GM10266 (cell line): ENCODE results near the gene IGHMBP2.
"Not testable (repeated sequence)": the region's sequence is repeated elsewhere in the genome, so short reads cannot be mapped to it uniquely, and the experiment has no call there.

Experiments used
- DNase-seq: peaks from one replicate; pipeline ENCODE4 v3.0.0; 2012; ENCODE audit errors: extremely low spot score
- TF ChIP-seq, protein P1 (sequence below): IDR thresholded peaks from 2 replicates; pipeline ENCODE4 v1.5.1; 2012; ENCODE audit warnings: mild to moderate bottlenecking, low read depth; ENCODE audit not compliant: control insufficient read depth, insufficient read depth; ENCODE audit errors: missing control alignments

IGHMBP2 gene

DNA sequence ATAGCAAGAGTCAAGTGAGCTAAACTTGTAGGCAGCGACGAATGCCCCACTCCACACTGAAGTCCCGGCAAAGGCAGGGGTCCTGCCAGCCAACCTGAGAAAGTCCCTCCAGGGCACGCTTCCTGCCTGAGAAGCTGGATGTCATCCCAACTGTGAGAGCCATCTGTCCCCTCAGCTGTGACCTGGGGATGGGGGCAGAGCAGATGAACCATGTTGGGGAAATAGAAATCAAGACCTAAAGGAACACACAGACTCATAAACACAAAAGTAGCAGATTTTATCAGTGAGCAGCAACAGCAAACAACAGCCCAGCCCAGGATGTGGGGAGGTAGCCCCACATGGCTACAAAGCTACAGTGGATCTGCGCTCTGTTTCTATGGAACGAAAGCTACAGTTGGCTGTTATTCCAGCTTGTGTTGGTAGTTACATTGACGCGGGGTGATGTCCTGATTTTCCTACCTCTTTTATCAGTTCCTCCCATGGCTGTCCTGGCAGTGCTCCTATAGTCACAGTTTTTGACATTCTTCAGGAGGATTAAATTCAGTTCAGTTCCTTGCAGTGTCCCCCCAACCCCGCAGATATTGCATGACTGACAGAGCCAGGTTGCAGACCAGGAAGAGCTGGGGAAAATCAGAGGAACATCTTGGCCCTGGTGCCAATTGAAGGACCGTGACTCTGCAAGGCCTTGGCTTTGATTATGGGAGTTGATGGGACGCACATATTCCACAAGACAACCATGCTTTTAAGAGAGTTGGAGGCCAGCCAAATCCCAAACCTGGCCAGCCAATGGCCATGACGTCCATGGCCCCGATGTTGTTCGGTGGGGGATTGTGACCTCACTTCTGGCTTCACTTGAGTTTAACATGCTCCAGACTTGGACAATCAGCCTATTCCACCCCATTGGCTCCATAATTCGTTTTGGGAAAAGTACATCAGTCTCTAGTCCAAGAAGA, 62.5 kb downstream of the IGHMBP2 start:
- no peak for DNase-seq
- TF ChIP-seq, protein P1, sequence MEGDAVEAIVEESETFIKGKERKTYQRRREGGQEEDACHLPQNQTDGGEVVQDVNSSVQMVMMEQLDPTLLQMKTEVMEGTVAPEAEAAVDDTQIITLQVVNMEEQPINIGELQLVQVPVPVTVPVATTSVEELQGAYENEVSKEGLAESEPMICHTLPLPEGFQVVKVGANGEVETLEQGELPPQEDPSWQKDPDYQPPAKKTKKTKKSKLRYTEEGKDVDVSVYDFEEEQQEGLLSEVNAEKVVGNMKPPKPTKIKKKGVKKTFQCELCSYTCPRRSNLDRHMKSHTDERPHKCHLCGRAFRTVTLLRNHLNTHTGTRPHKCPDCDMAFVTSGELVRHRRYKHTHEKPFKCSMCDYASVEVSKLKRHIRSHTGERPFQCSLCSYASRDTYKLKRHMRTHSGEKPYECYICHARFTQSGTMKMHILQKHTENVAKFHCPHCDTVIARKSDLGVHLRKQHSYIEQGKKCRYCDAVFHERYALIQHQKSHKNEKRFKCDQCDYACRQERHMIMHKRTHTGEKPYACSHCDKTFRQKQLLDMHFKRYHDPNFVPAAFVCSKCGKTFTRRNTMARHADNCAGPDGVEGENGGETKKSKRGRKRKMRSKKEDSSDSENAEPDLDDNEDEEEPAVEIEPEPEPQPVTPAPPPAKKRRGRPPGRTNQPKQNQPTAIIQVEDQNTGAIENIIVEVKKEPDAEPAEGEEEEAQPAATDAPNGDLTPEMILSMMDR: no peak

DNA sequence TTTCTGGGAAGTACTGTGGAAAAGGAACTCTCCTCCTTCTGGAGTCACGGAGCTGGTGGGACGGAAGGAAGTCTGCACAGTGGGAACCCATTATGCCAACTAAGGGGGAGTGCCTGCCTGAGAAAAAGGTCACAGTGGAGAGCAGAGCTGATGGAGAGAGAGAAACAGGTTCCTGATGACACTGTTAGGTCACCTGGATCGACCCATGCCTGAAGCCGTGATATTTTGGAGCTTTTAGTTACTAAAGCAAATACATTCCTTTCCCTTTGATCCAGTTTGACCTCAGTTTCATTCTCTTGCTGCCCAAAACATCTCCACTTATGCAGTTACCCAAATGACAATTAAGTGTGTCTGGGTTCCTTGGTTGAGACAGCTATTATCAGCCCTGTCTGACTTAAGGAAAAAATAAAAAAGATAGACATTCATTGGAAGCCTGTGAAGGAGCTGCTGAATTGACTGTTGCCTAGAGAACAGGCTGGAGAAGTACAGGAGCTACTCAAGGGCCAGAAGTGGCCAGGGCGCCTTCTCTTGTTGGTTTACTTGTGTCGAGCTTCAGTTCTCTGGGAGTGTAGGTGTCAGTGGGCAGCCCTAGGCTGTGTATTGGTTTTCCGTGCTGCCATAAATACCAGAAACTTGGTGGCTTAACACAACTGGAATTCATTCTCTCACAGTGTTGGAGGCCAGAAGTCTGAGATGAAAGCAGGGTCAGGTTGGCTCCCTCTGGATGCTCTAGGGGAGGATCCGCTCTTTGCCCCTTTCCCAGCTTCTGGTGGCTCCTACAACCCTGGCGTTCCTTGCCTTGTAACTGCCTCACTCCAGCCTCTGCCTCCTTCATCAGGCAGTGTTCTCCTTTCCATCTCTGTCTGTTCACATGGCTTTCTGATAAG, 63.4 kb downstream of the IGHMBP2 start:
- TF ChIP-seq, protein P1: no peak
- DNase-seq: no peak

DNA sequence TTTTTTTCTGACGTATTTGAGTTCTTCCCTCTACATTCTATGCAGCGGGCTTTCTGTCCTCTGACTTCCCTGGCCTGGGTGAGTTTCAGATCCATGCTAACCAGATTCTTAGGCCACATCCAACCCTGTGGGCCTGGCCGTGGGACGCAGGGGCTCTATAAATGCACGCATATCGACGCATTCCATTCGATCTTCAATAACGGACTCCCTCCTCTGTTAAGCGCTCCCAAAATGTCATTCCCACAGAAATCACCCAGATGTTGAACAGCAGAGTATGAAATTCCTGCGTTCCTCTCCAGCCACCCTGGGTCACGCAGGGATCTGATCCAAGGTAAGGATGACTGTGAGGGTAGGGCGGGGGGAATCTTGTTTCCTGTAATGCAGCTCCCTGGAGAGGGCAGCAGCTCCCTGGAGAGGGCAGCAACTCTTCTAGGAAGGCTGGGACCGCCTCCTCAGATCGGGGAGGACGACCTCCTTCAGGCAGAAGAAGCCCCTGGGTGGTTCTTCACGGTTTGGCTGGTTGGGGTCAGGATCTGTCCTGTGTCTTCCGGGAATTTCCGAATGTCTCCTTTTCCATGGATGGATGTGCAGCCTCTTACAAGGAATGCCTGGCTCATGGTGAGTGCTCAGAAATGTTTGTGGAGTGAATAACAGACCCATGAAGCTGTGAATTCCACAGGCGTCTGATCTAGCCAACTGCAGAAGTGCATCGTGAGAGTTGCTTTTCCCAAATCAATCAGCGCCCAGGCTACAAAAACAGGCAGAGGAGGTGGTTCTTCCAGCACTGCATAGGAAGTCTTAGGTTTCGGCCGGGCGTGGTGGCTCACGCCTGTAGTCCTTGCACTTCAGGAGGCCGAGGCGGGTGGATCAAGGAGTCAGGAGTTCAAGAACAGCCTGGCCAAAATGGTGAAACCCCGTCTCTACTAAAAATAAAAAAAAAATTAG, 64.9 kb downstream of the IGHMBP2 start:
- TF ChIP-seq, protein P1: no peak

GRCh38 chr11:68969386-68969785, 65.7 kb downstream of the IGHMBP2 start:
- TF ChIP-seq, protein P1: no peak
- no peak for DNase-seq

More for the DNA sequence above, 64.9 kb downstream of the IGHMBP2 start:
- no peak for DNase-seq

DNA sequence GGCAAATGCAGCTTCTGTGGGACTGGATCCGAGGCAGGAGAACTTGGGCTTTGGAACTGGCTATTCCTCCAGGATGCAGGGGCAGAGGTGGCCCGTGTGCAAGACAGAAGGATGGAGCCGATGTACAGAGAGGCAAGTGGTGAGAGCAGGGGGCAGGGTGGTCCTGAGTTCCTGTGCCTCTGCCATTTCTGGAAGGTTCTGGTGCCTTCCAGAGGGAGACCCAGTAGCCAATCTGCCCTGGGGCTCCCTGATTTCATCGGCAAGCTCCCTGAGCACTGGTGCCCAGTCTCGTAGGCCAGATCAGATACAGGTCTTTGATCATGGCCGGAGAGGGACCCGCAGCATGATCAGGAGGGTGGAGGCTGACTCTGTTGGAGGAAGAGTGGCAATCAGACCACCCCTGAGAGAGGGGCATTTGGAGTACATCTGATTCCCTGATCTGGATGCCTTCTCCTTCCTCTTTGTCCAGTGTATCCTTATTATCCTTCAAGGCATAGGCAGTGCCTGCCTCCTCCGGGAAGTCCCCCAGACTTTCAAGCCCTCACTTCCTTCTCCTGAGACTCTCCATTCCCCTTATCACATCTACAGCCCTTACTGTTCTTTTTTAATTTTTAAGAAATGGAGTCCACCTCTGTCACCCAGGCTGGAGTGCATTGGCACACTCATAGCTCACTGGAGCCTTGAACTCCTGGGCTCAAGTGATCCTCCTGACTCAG, 67.4 kb downstream of the IGHMBP2 start:
- TF ChIP-seq, protein P1: no peak
- DNase-seq: no peak

- no peak for DNase-seq
- TF ChIP-seq, protein P1: no peak
These were observed 69.5 kb downstream of the IGHMBP2 start for GRCh38 chr11:68973219-68973618.

GRCh38 chr11:68973706-68974105, 70.0 kb downstream of the IGHMBP2 start:
- DNase-seq: not testable (repeated sequence)
